ENCODE measurements around the gene DEPP1.

Gene DEPP1

GRCh38 chr10:44966816-44967509, 11.6 kb downstream of the DEPP1 start:
- no peaks in the 10 kb centered on the region for H3K9me3 ChIP-seq (ENCODE audit: control insufficient read depth, low read length)
- no peaks in the 10 kb centered on the region for H3K4me1 ChIP-seq (ENCODE audit: control insufficient read depth, insufficient read depth, low read length, poor library complexity, severe bottlenecking)
- H3K4me3 ChIP-seq (ENCODE audit: insufficient read depth, low read depth, low read length, poor library complexity, severe bottlenecking), result no peak overlapping the region
- DNase-seq, result no peak
- H3K36me3 ChIP-seq (ENCODE audit: control insufficient read depth, insufficient read depth, low read length), result no peaks in the 10 kb centered on the region
- H3K27ac ChIP-seq (ENCODE audit: insufficient read depth, low read length, poor library complexity, severe bottlenecking), result no peak overlapping the region
- H3K27me3 ChIP-seq (replicated peaks; ENCODE audit: control insufficient read depth, insufficient read depth, low read length, poor library complexity, severe bottlenecking), result no peaks in the 10 kb centered on the region

DNA sequence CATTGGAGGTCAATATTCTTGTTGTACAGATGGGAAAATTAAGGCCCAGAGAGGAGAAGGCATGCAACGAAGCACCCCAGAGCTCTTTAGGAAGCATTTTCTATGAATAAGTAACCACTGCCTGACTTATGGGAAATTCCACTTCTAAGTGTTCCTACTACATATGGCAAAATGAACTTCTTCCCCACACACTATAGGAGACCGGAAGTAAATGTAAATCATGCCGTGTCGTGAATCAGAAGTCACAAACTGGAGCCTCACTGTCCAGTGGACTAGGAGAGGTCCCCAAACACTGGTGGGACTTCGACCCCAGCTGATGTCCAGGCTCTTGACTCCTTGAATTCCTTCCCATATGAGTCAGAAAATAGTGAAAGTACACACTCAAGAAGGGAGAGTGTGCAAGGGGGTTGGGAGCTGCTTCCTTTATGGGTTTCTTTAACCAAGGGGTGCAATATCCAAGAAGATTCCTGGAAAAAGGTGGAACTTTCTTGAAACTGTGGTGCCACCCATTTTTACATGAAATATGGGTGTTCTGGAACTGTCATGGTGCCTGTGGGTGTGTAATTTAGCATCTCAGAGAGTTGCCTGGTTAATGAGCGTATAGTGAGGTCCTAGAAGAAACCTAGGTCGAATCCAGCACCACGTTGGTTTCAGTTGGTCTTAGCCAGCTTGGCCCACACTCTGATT, 12.3 kb downstream of the DEPP1 start:
- DNase-seq, result no peak
- no peak overlapping the region for H3K4me3 ChIP-seq (ENCODE audit: insufficient read depth, low read depth, low read length, poor library complexity, severe bottlenecking)
- H3K4me1 ChIP-seq (ENCODE audit: control insufficient read depth, insufficient read depth, low read length, poor library complexity, severe bottlenecking), result no peaks in the 10 kb centered on the region
- H3K27me3 ChIP-seq (replicated peaks; ENCODE audit: control insufficient read depth, insufficient read depth, low read length, poor library complexity, severe bottlenecking), result no peaks in the 10 kb centered on the region
- no peaks in the 10 kb centered on the region for H3K9me3 ChIP-seq (ENCODE audit: control insufficient read depth, low read length)
- no peak overlapping the region for H3K27ac ChIP-seq (ENCODE audit: insufficient read depth, low read length, poor library complexity, severe bottlenecking)
- H3K36me3 ChIP-seq (ENCODE audit: control insufficient read depth, insufficient read depth, low read length), result no peaks in the 10 kb centered on the region

DNA sequence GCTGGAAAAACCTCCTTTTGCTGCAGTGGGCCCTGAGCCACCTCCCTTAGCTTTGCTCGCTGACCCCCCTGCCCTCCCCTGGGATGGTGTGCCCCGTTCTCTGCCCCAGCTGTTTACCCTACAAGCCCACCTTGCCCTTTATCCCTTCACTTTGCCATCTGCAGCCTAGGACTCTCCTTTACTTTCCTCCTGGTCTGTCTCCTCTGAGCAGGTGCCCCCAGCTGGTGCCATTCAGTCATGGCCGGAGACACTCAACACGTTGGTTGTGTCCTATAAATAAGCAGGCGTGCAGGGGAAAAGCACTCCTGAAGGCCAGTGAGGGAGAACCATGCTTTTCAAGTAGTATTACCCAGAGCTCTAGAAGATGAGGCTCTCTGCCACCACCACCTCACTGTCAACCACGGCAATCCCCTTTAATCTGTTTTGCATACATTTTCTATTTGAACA, 12.9 kb downstream of the DEPP1 start:
- DNase-seq, result no peak
- Histone ChIP-seq H3K4me3 (ENCODE audit: insufficient read depth, low read depth, low read length, poor library complexity, severe bottlenecking) (no peak overlapping the region), H3K27me3 (replicated peaks; ENCODE audit: control insufficient read depth, insufficient read depth, low read length, poor library complexity, severe bottlenecking) (no peaks in the 10 kb centered on the region), H3K36me3 (ENCODE audit: control insufficient read depth, insufficient read depth, low read length) (no peaks in the 10 kb centered on the region), H3K4me1 (ENCODE audit: control insufficient read depth, insufficient read depth, low read length, poor library complexity, severe bottlenecking) (no peaks in the 10 kb centered on the region), H3K27ac (ENCODE audit: insufficient read depth, low read length, poor library complexity, severe bottlenecking) (no peak overlapping the region), H3K9me3 (ENCODE audit: control insufficient read depth, low read length) (no peaks in the 10 kb centered on the region)

DNA sequence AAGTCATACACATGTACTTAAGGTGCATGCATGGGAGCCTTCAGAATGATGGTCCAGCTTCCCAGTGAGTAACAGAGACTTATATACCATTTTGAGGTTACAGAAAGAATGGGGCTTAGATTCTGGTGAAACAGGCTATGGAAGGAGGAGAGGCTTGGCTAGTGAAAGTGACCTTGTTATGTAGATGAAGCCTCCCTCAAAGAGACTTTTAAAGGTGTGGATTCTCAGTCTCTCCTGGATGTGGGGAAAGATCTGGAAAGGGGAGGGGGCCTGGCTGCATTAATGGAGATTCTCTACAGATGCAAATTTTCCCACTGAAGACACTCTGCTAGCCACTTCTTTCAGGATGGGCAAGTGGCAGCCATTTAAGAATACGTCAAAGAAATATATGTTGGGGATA, 13.5 kb downstream of the DEPP1 start:
- H3K4me3 ChIP-seq (ENCODE audit: insufficient read depth, low read depth, low read length, poor library complexity, severe bottlenecking), result no peak overlapping the region
- no peak overlapping the region for H3K27ac ChIP-seq (ENCODE audit: insufficient read depth, low read length, poor library complexity, severe bottlenecking)
- H3K27me3 ChIP-seq (replicated peaks; ENCODE audit: control insufficient read depth, insufficient read depth, low read length, poor library complexity, severe bottlenecking), result no peaks in the 10 kb centered on the region
- peaks cover 1% of the 10 kb centered on the region for H3K4me1 ChIP-seq (ENCODE audit: control insufficient read depth, insufficient read depth, low read length, poor library complexity, severe bottlenecking)
- no peaks in the 10 kb centered on the region for H3K9me3 ChIP-seq (ENCODE audit: control insufficient read depth, low read length)
- DNase-seq, result no peak
- H3K36me3 ChIP-seq (ENCODE audit: control insufficient read depth, insufficient read depth, low read length), result no peaks in the 10 kb centered on the region

DNA sequence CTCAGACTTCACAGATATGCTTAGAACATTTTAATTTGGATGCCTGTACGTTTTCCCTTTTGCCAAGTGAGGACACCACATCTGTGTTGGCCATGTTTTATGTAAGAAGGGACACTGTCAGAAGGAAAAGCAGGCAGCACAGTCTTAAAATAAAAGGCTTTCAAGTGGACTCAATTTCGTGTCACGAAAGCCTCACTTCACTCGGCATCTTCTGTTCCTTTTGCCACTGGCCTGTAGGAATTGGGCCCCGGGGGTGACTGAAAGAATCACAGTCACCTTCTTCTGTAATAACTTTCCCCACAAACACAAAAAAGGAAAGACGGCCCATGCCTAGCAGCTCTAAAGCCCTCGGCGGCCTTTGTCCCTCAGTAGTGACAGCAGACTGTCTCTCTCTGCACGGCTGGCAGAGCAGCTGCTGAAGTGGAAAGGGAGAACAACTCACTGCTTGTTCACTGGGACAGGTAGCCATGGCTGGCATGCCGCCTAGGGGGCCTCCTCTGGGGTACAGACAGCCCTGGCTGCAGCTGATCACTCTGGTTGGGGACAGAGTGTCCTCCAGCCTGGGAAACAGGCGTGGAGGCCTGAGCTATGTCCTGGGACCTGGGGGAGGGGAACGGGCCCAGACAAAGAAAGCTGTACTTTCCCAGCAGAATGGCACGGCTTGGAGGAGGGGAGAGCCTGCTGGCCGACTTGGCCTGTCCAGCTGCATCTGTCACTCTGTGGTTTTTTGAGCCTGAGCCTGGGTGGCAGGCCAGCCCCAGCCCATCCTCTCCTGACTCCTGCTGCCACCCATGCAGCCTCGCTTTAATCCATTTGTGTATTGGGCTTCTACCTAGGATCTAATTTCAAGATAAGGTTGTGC, 14.6 kb downstream of the DEPP1 start:
- H3K9me3 ChIP-seq (ENCODE audit: control insufficient read depth, low read length), result no peaks in the 10 kb centered on the region
- H3K27ac ChIP-seq (ENCODE audit: insufficient read depth, low read length, poor library complexity, severe bottlenecking), result no peak overlapping the region
- H3K4me3 ChIP-seq (ENCODE audit: insufficient read depth, low read depth, low read length, poor library complexity, severe bottlenecking), result no peak overlapping the region
- H3K4me1 ChIP-seq (ENCODE audit: control insufficient read depth, insufficient read depth, low read length, poor library complexity, severe bottlenecking), result peaks cover 7% of the 10 kb centered on the region
- no peaks in the 10 kb centered on the region for H3K36me3 ChIP-seq (ENCODE audit: control insufficient read depth, insufficient read depth, low read length)
- no peak for DNase-seq
- H3K27me3 ChIP-seq (replicated peaks; ENCODE audit: control insufficient read depth, insufficient read depth, low read length, poor library complexity, severe bottlenecking), result no peaks in the 10 kb centered on the region

DNA sequence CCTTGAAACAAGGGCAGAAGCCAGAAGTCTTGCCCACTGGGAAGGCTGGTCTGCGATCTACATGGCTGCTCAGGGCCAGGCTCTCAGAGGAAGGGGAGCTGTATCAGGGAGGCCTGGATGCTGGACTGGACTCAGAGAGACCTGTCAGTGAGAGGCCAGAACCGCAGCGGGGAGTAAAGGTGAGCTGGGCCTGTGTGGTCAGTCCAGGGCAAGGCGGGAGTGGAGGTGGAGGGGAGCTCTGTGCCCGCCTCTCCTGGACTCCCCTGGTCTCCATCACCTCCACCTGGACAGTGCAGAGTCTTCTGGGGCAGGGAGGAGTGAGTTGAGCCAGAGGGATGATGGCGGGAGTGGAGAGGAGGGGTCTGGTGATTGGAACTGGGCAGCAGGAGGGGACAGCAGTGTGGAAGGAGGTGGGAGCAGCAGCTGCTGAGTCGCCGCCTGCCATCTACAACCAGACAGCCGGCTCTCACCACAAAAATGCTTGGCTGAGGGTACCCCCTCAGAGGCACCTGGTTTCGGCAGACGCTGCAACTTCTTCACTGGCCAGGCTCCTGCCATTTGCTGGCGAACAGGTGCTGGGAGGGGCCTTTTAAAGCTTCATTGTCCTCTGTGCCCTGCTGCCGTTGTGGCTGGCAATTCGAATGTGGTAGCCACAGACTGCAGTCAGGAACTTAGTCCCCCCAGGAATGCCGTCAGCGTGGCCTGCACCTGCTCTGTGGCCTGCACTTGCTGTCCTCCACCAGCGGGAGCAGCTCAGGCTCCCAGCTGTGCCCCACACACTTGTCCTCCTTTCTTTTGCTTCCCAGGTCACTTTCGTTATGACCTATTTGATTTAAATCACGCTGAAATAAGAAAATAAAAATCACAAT, 15.5 kb downstream of the DEPP1 start:
- no peaks in the 10 kb centered on the region for H3K36me3 ChIP-seq (ENCODE audit: control insufficient read depth, insufficient read depth, low read length)
- peaks cover 16% of the 10 kb centered on the region for H3K4me1 ChIP-seq (ENCODE audit: control insufficient read depth, insufficient read depth, low read length, poor library complexity, severe bottlenecking)
- no peaks in the 10 kb centered on the region for H3K27me3 ChIP-seq (replicated peaks; ENCODE audit: control insufficient read depth, insufficient read depth, low read length, poor library complexity, severe bottlenecking)
- H3K27ac ChIP-seq (ENCODE audit: insufficient read depth, low read length, poor library complexity, severe bottlenecking), result no peak overlapping the region
- no peaks in the 10 kb centered on the region for H3K9me3 ChIP-seq (ENCODE audit: control insufficient read depth, low read length)
- no peak overlapping the region for H3K4me3 ChIP-seq (ENCODE audit: insufficient read depth, low read depth, low read length, poor library complexity, severe bottlenecking)
- DNase-seq, result no peak

GRCh38 chr10:44961931-44962750, 16.5 kb downstream of the DEPP1 start:
- no peak for DNase-seq
- Histone ChIP-seq H3K4me3 (ENCODE audit: insufficient read depth, low read depth, low read length, poor library complexity, severe bottlenecking) (no peak overlapping the region), H3K27ac (ENCODE audit: insufficient read depth, low read length, poor library complexity, severe bottlenecking) (no peak overlapping the region), H3K9me3 (ENCODE audit: control insufficient read depth, low read length) (no peaks in the 10 kb centered on the region), H3K36me3 (ENCODE audit: control insufficient read depth, insufficient read depth, low read length) (no peaks in the 10 kb centered on the region), H3K27me3 (replicated peaks; ENCODE audit: control insufficient read depth, insufficient read depth, low read length, poor library complexity, severe bottlenecking) (no peaks in the 10 kb centered on the region), H3K4me1 (ENCODE audit: control insufficient read depth, insufficient read depth, low read length, poor library complexity, severe bottlenecking) (peaks cover 17% of the 10 kb centered on the region)

DNA sequence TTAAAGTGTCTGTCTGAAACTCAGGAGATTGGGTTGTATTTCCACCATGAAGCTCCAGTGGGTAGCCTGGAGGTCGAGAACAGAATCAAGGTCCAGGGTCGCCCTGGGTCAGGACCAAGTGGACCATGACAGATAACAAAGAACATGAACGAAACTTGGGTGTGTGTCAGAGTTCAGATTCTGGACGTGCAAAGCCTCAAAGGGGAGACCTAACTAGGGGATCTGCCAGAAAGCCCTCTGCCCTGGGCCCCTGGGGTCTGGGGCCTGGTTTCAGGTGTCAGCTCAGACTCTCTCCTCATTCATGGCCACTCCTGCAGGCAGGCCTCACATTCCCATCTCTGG, 17.4 kb downstream of the DEPP1 start:
- DNase-seq, result no peak
- H3K27me3 ChIP-seq (replicated peaks; ENCODE audit: control insufficient read depth, insufficient read depth, low read length, poor library complexity, severe bottlenecking), result no peaks in the 10 kb centered on the region
- no peaks in the 10 kb centered on the region for H3K9me3 ChIP-seq (ENCODE audit: control insufficient read depth, low read length)
- peaks cover 17% of the 10 kb centered on the region for H3K4me1 ChIP-seq (ENCODE audit: control insufficient read depth, insufficient read depth, low read length, poor library complexity, severe bottlenecking)
- H3K4me3 ChIP-seq (ENCODE audit: insufficient read depth, low read depth, low read length, poor library complexity, severe bottlenecking), result no peak overlapping the region
- H3K27ac ChIP-seq (ENCODE audit: insufficient read depth, low read length, poor library complexity, severe bottlenecking), result no peak overlapping the region
- H3K36me3 ChIP-seq (ENCODE audit: control insufficient read depth, insufficient read depth, low read length), result no peaks in the 10 kb centered on the region
